Measurements from ENCODE around the gene CRYGB.

Gene CRYGB

DNA sequence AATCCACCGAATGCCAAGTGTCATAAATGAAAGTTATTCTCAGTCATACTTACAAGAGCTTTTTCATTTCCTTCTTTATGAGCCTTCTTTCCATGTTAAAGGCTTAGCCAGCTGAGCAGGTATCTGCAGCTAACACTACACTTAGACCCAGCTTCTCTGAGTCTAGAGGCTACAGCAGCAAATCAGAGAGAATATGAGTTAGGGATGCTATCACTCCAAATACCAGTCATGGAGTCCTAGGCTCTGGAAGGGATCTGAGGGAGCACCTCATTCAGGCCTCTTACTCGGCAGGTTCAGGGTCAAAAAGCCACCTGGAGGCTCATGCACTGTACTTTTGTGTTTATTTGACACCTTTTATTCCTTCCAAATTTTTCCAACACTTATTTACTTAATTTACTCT, 40.9 kb upstream of the CRYGB start:
- ChIA-PET CTCF (no interaction called here), POLR2A (no interaction called here)
- DNase-seq (ENCODE audit: extremely low spot score): no peak
- TF ChIP-seq L3MBTL2 (conservative IDR thresholded peaks at IDR 0.05) (no peak), ZNF384 (IDR thresholded peaks at IDR 0.05) (no peak), BHLHE40 (IDR thresholded peaks at IDR 0.05; ENCODE audit: borderline replicate concordance) (no peak), CTBP1 (IDR thresholded peaks at IDR 0.05; ENCODE audit: borderline replicate concordance) (no peak), NFRKB (IDR thresholded peaks at IDR 0.05) (no peak), FOXA1 (IDR thresholded peaks at IDR 0.05) (no peak), LEF1 (IDR thresholded peaks at IDR 0.05; ENCODE audit: borderline replicate concordance) (no peak), TARDBP (IDR thresholded peaks at IDR 0.05) (no peak), ELF4 (IDR thresholded peaks at IDR 0.05) (no peak), FOXM1 (IDR thresholded peaks at IDR 0.05; ENCODE audit: borderline replicate concordance) (no peak), SP1 (IDR thresholded peaks at IDR 0.05) (no peak), FOXK2 (IDR thresholded peaks at IDR 0.05) (no peak), ARNT (IDR thresholded peaks at IDR 0.05) (no peak)
- TF ChIP-seq, protein P1, sequence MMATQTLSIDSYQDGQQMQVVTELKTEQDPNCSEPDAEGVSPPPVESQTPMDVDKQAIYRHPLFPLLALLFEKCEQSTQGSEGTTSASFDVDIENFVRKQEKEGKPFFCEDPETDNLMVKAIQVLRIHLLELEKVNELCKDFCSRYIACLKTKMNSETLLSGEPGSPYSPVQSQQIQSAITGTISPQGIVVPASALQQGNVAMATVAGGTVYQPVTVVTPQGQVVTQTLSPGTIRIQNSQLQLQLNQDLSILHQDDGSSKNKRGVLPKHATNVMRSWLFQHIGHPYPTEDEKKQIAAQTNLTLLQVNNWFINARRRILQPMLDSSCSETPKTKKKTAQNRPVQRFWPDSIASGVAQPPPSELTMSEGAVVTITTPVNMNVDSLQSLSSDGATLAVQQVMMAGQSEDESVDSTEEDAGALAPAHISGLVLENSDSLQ (IDR thresholded peaks at IDR 0.05): no peak

GRCh38 chr2:208186465-208186864, 40.5 kb upstream of the CRYGB start:
- no peak for TF ChIP-seq SUZ12 (IDR thresholded peaks at IDR 0.05)
- TF ChIP-seq ZNF384 (IDR thresholded peaks at IDR 0.05): no peak
- TF ChIP-seq BHLHE40 (IDR thresholded peaks at IDR 0.05; ENCODE audit: borderline replicate concordance): no peak
- TF ChIP-seq CTBP1 (IDR thresholded peaks at IDR 0.05; ENCODE audit: borderline replicate concordance): no peak
- TF ChIP-seq, protein P1 (IDR thresholded peaks at IDR 0.05): no peak
- TF ChIP-seq FOXK2 (IDR thresholded peaks at IDR 0.05): no peak
- CTCF ChIA-PET: no interaction called here
- DNase-seq (ENCODE audit: extremely low spot score): no peak
- POLR2A ChIA-PET: no interaction called here

DNA sequence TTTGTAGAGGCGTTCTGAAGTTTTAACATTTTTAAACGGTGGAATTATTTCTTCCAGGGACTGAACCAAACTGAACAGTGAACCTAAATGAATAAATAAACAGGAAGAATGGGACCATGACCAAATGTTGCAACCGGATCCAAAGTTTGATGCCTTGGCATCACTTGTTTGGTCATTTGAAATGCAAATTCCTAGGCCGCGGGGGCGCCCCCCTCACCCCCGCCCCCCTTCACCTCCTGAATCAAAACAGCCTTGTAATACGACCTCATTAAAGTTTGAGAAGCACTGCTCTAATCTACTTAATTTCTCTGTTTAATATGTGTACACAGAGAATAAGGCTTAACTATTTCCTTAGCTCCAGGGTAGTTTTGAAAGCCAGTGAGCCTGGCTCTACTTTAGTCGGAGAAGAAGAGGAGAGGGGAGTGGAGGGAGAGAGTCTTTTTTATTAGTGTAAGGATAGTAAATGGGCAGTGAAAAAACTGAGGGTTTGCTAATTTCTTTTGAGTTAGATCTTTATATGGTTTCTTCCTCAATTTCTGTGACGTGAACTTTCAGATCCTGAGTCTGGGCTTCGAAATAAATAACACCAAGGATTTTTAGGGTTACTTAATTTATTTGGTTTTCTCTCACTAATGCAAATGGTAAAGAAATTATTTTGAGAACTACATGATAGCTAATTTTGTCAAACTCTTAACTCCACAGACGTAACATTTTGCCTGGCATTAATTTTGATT, 38.2 kb upstream of the CRYGB start:
- CTCF ChIA-PET: no interaction called here
- POLR2A ChIA-PET: no interaction called here
- DNase-seq (ENCODE audit: extremely low spot score): no peak
- TF ChIP-seq CTBP1 (IDR thresholded peaks at IDR 0.05; ENCODE audit: borderline replicate concordance) (no peak), HDGF (IDR thresholded peaks at IDR 0.05; ENCODE audit: borderline replicate concordance) (no peak), BHLHE40 (IDR thresholded peaks at IDR 0.05; ENCODE audit: borderline replicate concordance) (no peak), FOXA1 (IDR thresholded peaks at IDR 0.05) (no peak), ZNF384 (IDR thresholded peaks at IDR 0.05) (no peak), FOXK2 (IDR thresholded peaks at IDR 0.05) (no peak), FOXM1 (IDR thresholded peaks at IDR 0.05; ENCODE audit: borderline replicate concordance) (no peak), ELF4 (IDR thresholded peaks at IDR 0.05) (no peak), SUZ12 (IDR thresholded peaks at IDR 0.05) (no peak), NFRKB (IDR thresholded peaks at IDR 0.05) (no peak), TARDBP (IDR thresholded peaks at IDR 0.05) (no peak), SP1 (IDR thresholded peaks at IDR 0.05) (no peak)
- TF ChIP-seq, protein P1 (IDR thresholded peaks at IDR 0.05): no peak

GRCh38 chr2:208183526-208183925, 37.6 kb upstream of the CRYGB start:
- ChIA-PET CTCF (no interaction called here), POLR2A (no interaction called here)
- TF ChIP-seq FOXK2 (IDR thresholded peaks at IDR 0.05) (no peak), LEF1 (IDR thresholded peaks at IDR 0.05; ENCODE audit: borderline replicate concordance) (no peak), CTBP1 (IDR thresholded peaks at IDR 0.05; ENCODE audit: borderline replicate concordance) (no peak), FOXA1 (IDR thresholded peaks at IDR 0.05) (no peak), BHLHE40 (IDR thresholded peaks at IDR 0.05; ENCODE audit: borderline replicate concordance) (no peak), FOXM1 (IDR thresholded peaks at IDR 0.05; ENCODE audit: borderline replicate concordance) (no peak), TARDBP (IDR thresholded peaks at IDR 0.05) (no peak)

GRCh38 chr2:208182835-208183234, 36.9 kb upstream of the CRYGB start:
- no peak for TF ChIP-seq NFRKB (IDR thresholded peaks at IDR 0.05)
- TF ChIP-seq, protein P1 (IDR thresholded peaks at IDR 0.05): no peak
- TF ChIP-seq FOXA1 (IDR thresholded peaks at IDR 0.05): no peak
- no peak for TF ChIP-seq FOXM1 (IDR thresholded peaks at IDR 0.05; ENCODE audit: borderline replicate concordance)
- TF ChIP-seq CTBP1 (IDR thresholded peaks at IDR 0.05; ENCODE audit: borderline replicate concordance): no peak
- TF ChIP-seq SP1 (IDR thresholded peaks at IDR 0.05): no peak
- TF ChIP-seq ZNF384 (IDR thresholded peaks at IDR 0.05): no peak
- no peak for TF ChIP-seq TARDBP (IDR thresholded peaks at IDR 0.05)
- TF ChIP-seq L3MBTL2 (conservative IDR thresholded peaks at IDR 0.05): no peak
- TF ChIP-seq LEF1 (IDR thresholded peaks at IDR 0.05; ENCODE audit: borderline replicate concordance): no peak
- TF ChIP-seq FOXK2 (IDR thresholded peaks at IDR 0.05): no peak
- no peak for TF ChIP-seq SUZ12 (IDR thresholded peaks at IDR 0.05)
- no peak for TF ChIP-seq ELF4 (IDR thresholded peaks at IDR 0.05)
- ChIA-PET CTCF (no interaction called here), POLR2A (no interaction called here)

More at GRCh38 chr2:208183526-208183925, 37.6 kb upstream of the CRYGB start:
- no peak for DNase-seq (ENCODE audit: extremely low spot score)

More at GRCh38 chr2:208182835-208183234, 36.9 kb upstream of the CRYGB start:
- DNase-seq (ENCODE audit: extremely low spot score): no peak

Measured in HEK293T (cell line).